ENCODE measurements around the gene KDM2B.
"Not testable (repeated sequence)": the region's sequence is repeated elsewhere in the genome, so short reads cannot be mapped to it uniquely, and the experiment has no call there.

Gene KDM2B

GRCh38 chr12:121397521-121397920, 183.3 kb downstream of the KDM2B start:
- no peak overlapping the region for H3K4me3 ChIP-seq (ENCODE audit: low read length)
- DNase-seq (ENCODE audit: low read depth): no peak
- TF ChIP-seq CTCF (conservative IDR thresholded peaks at IDR 0.05; ENCODE audit: low read length): no peak

GRCh38 chr12:121392325-121392716, 188.5 kb downstream of the KDM2B start:
- no peak for TF ChIP-seq CTCF (conservative IDR thresholded peaks at IDR 0.05; ENCODE audit: low read length)
- H3K4me3 ChIP-seq (ENCODE audit: low read length): peak overlapping the region; percentile 42
- no peak for DNase-seq (ENCODE audit: low read depth)

- peak overlapping the region; percentile 42 for H3K4me3 ChIP-seq (ENCODE audit: low read length)
- TF ChIP-seq CTCF (conservative IDR thresholded peaks at IDR 0.05; ENCODE audit: low read length): no peak
- peak; percentile 89 for DNase-seq (ENCODE audit: low read depth)
Measured at GRCh38 chr12:121391619-121392324, 189.1 kb downstream of the KDM2B start.

GRCh38 chr12:121390856-121391255, 190.0 kb downstream of the KDM2B start:
- H3K4me3 ChIP-seq (ENCODE audit: low read length): no peak overlapping the region
- no peak for DNase-seq (ENCODE audit: low read depth)
- TF ChIP-seq CTCF (conservative IDR thresholded peaks at IDR 0.05; ENCODE audit: low read length): no peak

GRCh38 chr12:121388421-121388981, 192.3 kb downstream of the KDM2B start:
- DNase-seq (ENCODE audit: low read depth): peak; percentile 84
- no peak overlapping the region for H3K4me3 ChIP-seq (ENCODE audit: low read length)
- no peak for TF ChIP-seq CTCF (conservative IDR thresholded peaks at IDR 0.05; ENCODE audit: low read length)

GRCh38 chr12:121384891-121385290, 195.9 kb downstream of the KDM2B start:
- not testable (repeated sequence) for DNase-seq (ENCODE audit: low read depth); H3K4me3 ChIP-seq (ENCODE audit: low read length)

GRCh38 chr12:121383601-121384021, 197.2 kb downstream of the KDM2B start:
- no peak for TF ChIP-seq CTCF (conservative IDR thresholded peaks at IDR 0.05; ENCODE audit: low read length)
- no peak overlapping the region for H3K4me3 ChIP-seq (ENCODE audit: low read length)
- no peak for DNase-seq (ENCODE audit: low read depth)
